Measurements from ENCODE around the gene ZNF423. TPM values are rescaled to one million over a fixed set of nuclear protein-coding genes. Genes with fewer than 3 reads are reported as not detected.

ZNF423 gene
- polyA plus RNA-seq, 1 of the 3 experiments (the other 2 are of a cell fraction) = 1.2 TPM

DNA sequence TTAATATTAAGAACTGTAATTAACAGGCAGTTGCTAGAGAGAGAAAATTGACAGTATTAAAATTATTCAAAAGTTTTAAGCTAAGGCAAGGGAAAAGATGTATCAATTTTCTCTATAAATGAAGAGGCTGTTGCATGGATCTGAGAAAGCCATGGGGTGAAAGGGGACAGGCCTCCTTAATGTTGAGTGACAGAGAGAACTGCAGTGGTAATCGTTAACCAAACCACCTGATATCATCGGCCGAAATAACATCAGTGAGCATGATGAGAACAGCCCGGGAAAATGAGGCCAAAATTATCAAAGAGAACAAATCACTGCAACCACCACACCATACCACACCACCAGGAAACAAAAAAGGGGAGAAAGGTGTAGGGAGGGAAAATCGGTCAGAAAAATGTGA is 3.6 kb downstream of the ZNF423 start (continued):
- TF ChIP-seq SIN3A (IDR thresholded peaks at IDR 0.05; ENCODE audit: borderline replicate concordance, low read depth, low read length) = no peak
- TF ChIP-seq JUND (IDR thresholded peaks at IDR 0.05) = no peak

DNA sequence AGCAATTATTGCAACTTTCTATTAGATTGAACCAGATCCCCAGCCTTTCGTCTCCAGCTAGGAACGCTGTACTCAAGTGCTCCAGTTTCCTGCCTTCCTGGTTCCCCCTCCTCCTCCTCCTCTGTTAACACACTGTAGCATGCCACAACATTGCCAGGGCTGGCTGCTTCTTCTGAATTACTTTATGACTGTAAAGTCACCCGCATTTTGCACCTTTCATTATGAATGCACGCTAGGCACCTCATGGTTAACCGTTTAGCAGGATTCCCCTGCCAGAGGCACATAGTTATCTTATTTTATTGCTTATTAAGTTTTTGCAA is 4.5 kb downstream of the ZNF423 start:
- Histone ChIP-seq H3K4me1 (ENCODE audit: control insufficient read depth in 1 of 2, insufficient read depth in 2 of 2, low read depth in 1 of 2, low read length in 1 of 2) (peaks cover 13 to 78% of the 10 kb centered on the region in 2 experiments; a peak in 3 of 4 replicates), H3K9ac (no peak overlapping the region), H3K4me3 (ENCODE audit: low read depth in 2 of 2, low read length in 1 of 2) (no peak overlapping the region), H3F3A (replicated peaks; ENCODE audit: insufficient read depth) (no peaks in the 10 kb centered on the region), H3K4me2 (no peak overlapping the region), H3K27me3 (ENCODE audit: insufficient read depth) (no peaks in the 10 kb centered on the region), H2AFZ (ENCODE audit: low read depth) (no peak overlapping the region), H3K27ac (ENCODE audit: low read depth in 2 of 2, low read length in 1 of 2) (no peak overlapping the region), H3K9me3 (no peaks in the 10 kb centered on the region), H3K9me2 (no peaks in the 10 kb centered on the region), H3K79me2 (ENCODE audit: insufficient read depth) (no peaks in the 10 kb centered on the region), H4K20me1 (ENCODE audit: insufficient read depth) (no peaks in the 10 kb centered on the region; the same call in 1 of the 2 replicates), H3K36me3 (replicated peaks in 1 of 2; ENCODE audit: control insufficient read depth in 1 of 2, insufficient read depth in 2 of 2, low read length in 1 of 2) (no peaks in the 10 kb centered on the region)
- WGBS (ENCODE audit: low lambda C conversion rate) = 77% methylated on average over 5 of the region's 5 CpGs
- TF ChIP-seq RAD21 (IDR thresholded peaks at IDR 0.05; ENCODE audit: low read length) (no peak), NRF1 (IDR thresholded peaks at IDR 0.05; ENCODE audit: low read depth, low read length) (no peak), TEAD4 (IDR thresholded peaks at IDR 0.05; ENCODE audit: borderline replicate concordance, insufficient read depth) (no peak), ELF1 (IDR thresholded peaks at IDR 0.05) (no peak), RFX5 (IDR thresholded peaks at IDR 0.05; ENCODE audit: low read length) (no peak), TAF1 (IDR thresholded peaks at IDR 0.05; ENCODE audit: borderline replicate concordance, low read depth, low read length) (no peak), EZH2phosphoT487 (IDR thresholded peaks at IDR 0.05; ENCODE audit: borderline replicate concordance, low read depth) (no peak), TCF12 (IDR thresholded peaks at IDR 0.05) (no peak)
- TF ChIP-seq, protein P1, sequence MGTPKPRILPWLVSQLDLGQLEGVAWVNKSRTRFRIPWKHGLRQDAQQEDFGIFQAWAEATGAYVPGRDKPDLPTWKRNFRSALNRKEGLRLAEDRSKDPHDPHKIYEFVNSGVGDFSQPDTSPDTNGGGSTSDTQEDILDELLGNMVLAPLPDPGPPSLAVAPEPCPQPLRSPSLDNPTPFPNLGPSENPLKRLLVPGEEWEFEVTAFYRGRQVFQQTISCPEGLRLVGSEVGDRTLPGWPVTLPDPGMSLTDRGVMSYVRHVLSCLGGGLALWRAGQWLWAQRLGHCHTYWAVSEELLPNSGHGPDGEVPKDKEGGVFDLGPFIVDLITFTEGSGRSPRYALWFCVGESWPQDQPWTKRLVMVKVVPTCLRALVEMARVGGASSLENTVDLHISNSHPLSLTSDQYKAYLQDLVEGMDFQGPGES (IDR thresholded peaks at IDR 0.05; ENCODE audit: low read depth, low read length) = no peak
- no peak for DNase-seq
- ChIA-PET CTCF (interaction anchor here (1.0 to 1.8 kb wide), 2 partner anchors 71 to 259 kb away, joined by 4 to 5 read pairs; no protein-coding TSS in a partner anchor), POLR2A (interaction anchor here (1.3 kb wide), 1 partner anchor 89 kb away, joined by 3 read pairs; no protein-coding TSS in a partner anchor)

DNA sequence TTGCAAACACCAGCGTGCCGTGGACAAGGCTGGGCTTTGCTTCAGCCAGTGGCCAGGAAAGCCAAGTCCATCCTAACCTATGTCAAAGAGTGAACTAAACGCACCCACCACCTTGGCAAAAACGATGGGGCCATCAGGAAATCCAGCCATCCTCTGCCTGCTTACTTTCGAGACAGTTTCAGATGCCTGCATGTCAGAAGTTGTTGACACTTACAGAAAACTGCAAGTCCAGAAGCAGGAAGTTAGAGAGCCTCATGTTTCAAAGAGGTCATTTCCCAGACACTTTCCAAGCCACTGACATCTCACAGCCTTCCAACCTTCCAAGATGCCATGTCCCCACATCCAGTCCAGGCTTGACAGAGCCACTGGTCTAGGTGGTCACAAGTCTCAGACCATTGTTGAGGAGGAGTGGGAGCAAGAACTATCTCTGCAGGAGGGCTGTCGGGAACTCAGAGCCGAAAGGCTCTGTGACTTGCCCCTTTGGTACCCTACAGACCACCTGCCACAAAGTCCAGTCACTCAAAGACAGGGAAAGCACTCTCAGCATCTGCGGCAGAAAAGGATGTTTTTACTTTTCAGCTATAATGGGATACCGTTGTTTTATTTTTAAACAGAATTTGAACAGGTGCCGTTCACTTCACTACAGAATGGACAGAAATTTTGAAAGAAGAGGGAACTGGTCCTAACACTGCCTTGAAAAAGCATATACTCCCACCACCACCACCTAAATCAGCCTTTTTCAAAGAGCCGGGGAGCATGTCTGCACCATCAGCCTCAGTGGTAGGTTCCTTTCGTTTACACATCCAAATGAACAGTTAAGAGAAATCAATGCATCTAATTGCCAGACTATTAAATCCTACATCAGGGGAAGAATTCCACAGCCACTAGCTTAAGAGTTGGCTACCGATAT is 5.1 kb downstream of the ZNF423 start:
- H2AFZ ChIP-seq (ENCODE audit: low read depth) = no peak overlapping the region
- H3K27ac ChIP-seq (ENCODE audit: low read depth in 2 of 2, low read length in 1 of 2) = no peak overlapping the region; a peak in 1 of 4 replicates
- no peaks in the 10 kb centered on the region for H3F3A ChIP-seq (replicated peaks; ENCODE audit: insufficient read depth)
- ChIA-PET CTCF (interaction anchor here (0.9 to 1.8 kb wide), 4 partner anchors 39 to 258 kb away, joined by 3 to 5 read pairs (median 4); no protein-coding TSS in a partner anchor), POLR2A (no interaction called here)
- no peak overlapping the region for H3K9ac ChIP-seq
- no peaks in the 10 kb centered on the region for H3K9me2 ChIP-seq
- DNase-seq = no peak
- 67% methylated on average over 13 of the region's 13 CpGs for WGBS (ENCODE audit: low lambda C conversion rate)
- peaks cover 13 to 82% of the 10 kb centered on the region in 2 experiments; a peak in 3 of 4 replicates for H3K4me1 ChIP-seq (ENCODE audit: control insufficient read depth in 1 of 2, insufficient read depth in 2 of 2, low read depth in 1 of 2, low read length in 1 of 2)
- no peaks in the 10 kb centered on the region for H3K9me3 ChIP-seq
- no peaks in the 10 kb centered on the region; the same call in 1 of the 2 replicates for H4K20me1 ChIP-seq (ENCODE audit: insufficient read depth)
- H3K4me3 ChIP-seq (ENCODE audit: low read depth in 2 of 2, low read length in 1 of 2) = no peak overlapping the region
- no peaks in the 10 kb centered on the region for H3K79me2 ChIP-seq (ENCODE audit: insufficient read depth)
- H3K4me2 ChIP-seq = no peak overlapping the region
- H3K36me3 ChIP-seq (replicated peaks in 1 of 2; ENCODE audit: control insufficient read depth in 1 of 2, insufficient read depth in 2 of 2, low read length in 1 of 2) = no peaks in the 10 kb centered on the region
- H3K27me3 ChIP-seq (ENCODE audit: insufficient read depth) = no peaks in the 10 kb centered on the region
- TF ChIP-seq, protein P1 (IDR thresholded peaks at IDR 0.05; ENCODE audit: low read depth, low read length) = no peak
- TF ChIP-seq FOXM1 (IDR thresholded peaks at IDR 0.05; ENCODE audit: low read depth) (no peak), CHD2 (IDR thresholded peaks at IDR 0.05; ENCODE audit: low read length, partially characterized antibody) (no peak), TAF1 (IDR thresholded peaks at IDR 0.05; ENCODE audit: borderline replicate concordance, low read depth, low read length) (no peak), RAD21 (IDR thresholded peaks at IDR 0.05; ENCODE audit: low read length) (no peak), MXI1 (IDR thresholded peaks at IDR 0.05; ENCODE audit: low read depth, low read length) (no peak), SIN3A (IDR thresholded peaks at IDR 0.05; ENCODE audit: borderline replicate concordance, low read depth, low read length) (no peak), FOXJ3 (CRISPR knock-in tag; IDR thresholded peaks at IDR 0.05) (no peak), TEAD4 (IDR thresholded peaks at IDR 0.05; ENCODE audit: borderline replicate concordance, insufficient read depth) (no peak), RCOR1 (IDR thresholded peaks at IDR 0.05; ENCODE audit: low read length) (no peak), YY1 (IDR thresholded peaks at IDR 0.05; ENCODE audit: low read depth) (no peak), SMC3 (IDR thresholded peaks at IDR 0.05; ENCODE audit: low read depth, low read length) (no peak), EP300 (IDR thresholded peaks at IDR 0.05; ENCODE audit: borderline replicate concordance in 1 of 2, low read depth in 1 of 2, low read length in 1 of 2) (no peak)
- TF ChIP-seq, protein P2, sequence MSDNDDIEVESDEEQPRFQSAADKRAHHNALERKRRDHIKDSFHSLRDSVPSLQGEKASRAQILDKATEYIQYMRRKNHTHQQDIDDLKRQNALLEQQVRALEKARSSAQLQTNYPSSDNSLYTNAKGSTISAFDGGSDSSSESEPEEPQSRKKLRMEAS (IDR thresholded peaks at IDR 0.05; ENCODE audit: low read depth) = no peak
